DOHH2 (cell line): ENCODE data around the gene SYCN.

ENCODE experiments used
- CTCF ChIP-seq: fragments of 200-600 bp; sonication (generic); IDR thresholded peaks from one replicate; pipeline ENCODE4 v1.5.1; 2014; ENCODE audit warnings: antibody characterized with exemption, mild to moderate bottlenecking, low read depth, low read length; ENCODE audit not compliant: poor library complexity, severe bottlenecking
- EZH2phosphoT487 ChIP-seq: fragments of 200-600 bp; sonication (generic); IDR thresholded peaks from 2 replicates; pipeline ENCODE4 v1.6.1; 2017; ENCODE audit warnings: borderline replicate concordance, mild to moderate bottlenecking, antibody characterized with exemption, low read length, moderate library complexity, mixed read lengths

- TF ChIP-seq CTCF (no peak), EZH2phosphoT487 (no peak)
These were observed 36.4 kb downstream of the SYCN start for GRCh38 chr19:39167461-39168257.
